RWPE1 (cell line): Measurements from ENCODE around the gene AOC2.
"Not testable (repeated sequence)": the region's sequence is repeated elsewhere in the genome, so short reads cannot be mapped to it uniquely, and the experiment has no call there.

Experiments used
- CTCF ChIA-PET: fragments of 350-600 bp; sonication (Branson Sonifier 250); formaldehyde crosslinking; extraction: SDS; loops from one replicate; lab custom pipeline; 2021; lab: Yijun Ruan, JAX
- POLR2A ChIA-PET: fragments of 400-600 bp; formaldehyde crosslinking; extraction: SDS; loops from one replicate; lab custom pipeline; 2020; ENCODE audit warnings: antibody characterized with exemption; ENCODE audit not compliant: low non-redundant PET; lab: Yijun Ruan, JAX
- DNase-seq: peaks from one replicate; pipeline ENCODE4 v3.0.0; 2012; ENCODE audit warnings: low spot score
- H3K27ac ChIP-seq: fragments of 450-650 bp; 2 replicates; pipeline ENCODE4 v1.5.1; 2017
- CTCF ChIP-seq: fragments of 450-650 bp; conservative IDR thresholded peaks from 2 replicates; pipeline ENCODE4 v1.5.1; 2017; ENCODE audit warnings: low read depth, mild to moderate bottlenecking

Gene AOC2

DNA sequence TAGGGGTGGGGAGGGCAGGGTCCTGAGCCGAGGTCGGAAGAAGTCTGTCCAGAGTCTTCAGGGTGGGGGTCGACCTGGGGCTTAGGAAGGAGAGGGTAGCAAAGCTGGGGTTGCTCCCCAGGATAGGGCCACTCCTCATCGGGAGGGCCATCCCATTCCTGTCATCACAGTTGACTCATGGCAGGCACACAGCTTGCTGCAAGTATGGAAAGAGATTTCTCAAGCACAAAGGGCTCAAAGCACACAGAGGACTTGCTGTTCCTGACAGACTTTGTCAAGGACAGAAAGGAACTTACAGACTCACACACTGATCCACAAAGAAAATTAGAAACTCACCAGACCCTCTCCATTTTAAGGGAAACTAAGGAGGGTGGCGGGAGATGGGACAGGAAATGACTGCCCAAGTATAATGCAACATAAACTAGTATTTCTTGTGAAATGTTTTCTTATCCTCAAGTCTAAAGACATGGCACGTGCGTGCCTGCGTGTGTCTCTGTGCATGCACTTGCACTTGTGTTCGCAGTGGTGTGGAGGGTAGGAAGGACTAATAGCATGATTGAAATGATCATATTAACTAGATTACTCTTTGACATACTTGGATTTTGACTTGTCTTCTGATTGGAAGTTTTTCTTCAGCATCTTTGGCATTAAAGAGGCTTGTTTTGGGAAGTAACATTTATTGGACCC is 2.4 kb downstream of the AOC2 start:
- CTCF ChIA-PET: interaction anchor here (0.5 to 0.6 kb wide), 2 partner anchors 146 to 177 kb away, joined by 3 read pairs; no protein-coding TSS in a partner anchor
- no peak for DNase-seq

GRCh38 chr17:42848093-42848492 is 3.7 kb downstream of the AOC2 start:
- POLR2A ChIA-PET: interaction anchor here (0.6 kb wide), 2 partner anchors 112 to 1498 kb away, joined by 3 to 8 read pairs; no protein-coding TSS in a partner anchor
- CTCF ChIA-PET: no interaction called here
- H3K27ac ChIP-seq: no peak overlapping the region
- TF ChIP-seq CTCF: no peak
- no peak for DNase-seq

More for the DNA sequence above, 2.4 kb downstream of the AOC2 start:
- H3K27ac ChIP-seq: peak overlapping the region; percentile 50
- POLR2A ChIA-PET: no interaction called here
- no peak for TF ChIP-seq CTCF

DNA sequence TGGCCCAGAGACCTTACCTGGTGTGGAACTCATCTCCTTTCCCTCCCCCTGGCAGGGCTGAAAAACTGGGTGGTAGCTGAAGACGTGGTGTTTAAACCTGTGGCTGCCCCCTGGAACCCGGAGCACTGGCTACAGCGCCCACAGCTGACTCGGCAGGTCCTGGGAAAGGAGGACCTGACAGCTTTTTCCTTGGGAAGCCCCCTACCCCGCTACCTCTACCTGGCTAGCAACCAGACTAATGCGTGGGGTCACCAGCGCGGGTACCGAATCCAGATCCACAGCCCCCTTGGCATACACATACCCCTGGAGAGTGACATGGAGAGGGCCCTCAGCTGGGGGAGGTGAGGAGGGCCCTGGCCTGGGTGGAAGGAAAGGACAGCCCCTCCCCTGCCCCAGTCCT is 4.7 kb downstream of the AOC2 start:
- CTCF ChIA-PET: no interaction called here
- no peak for TF ChIP-seq CTCF
- DNase-seq: no peak
- POLR2A ChIA-PET: no interaction called here
- no peak overlapping the region for H3K27ac ChIP-seq

GRCh38 chr17:42849451-42850181 is 5.2 kb downstream of the AOC2 start:
- no peak for TF ChIP-seq CTCF
- ChIA-PET POLR2A (no interaction called here), CTCF (no interaction called here)
- no peak for DNase-seq
- no peak overlapping the region for H3K27ac ChIP-seq

DNA sequence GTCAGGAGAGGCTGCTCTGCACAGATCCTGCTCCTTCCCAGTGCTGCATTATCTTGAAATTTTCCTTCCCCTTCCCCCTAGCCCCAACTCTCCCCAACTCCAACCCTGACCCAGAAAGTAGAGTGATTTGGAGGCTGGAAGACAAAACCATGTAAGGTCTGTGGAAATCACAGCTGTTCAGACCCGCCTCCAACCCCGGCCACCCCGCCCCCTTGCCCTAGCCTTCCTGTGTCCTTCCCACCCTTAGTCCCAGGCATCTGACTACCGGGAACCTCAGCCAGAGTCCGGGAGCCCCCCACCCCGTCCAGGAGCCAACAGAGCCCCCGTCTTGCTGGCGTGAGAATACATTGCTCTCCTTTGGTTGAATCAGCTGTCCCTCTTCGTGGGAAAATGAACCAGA is 6.6 kb downstream of the AOC2 start, which contains the start of gene AOC3:
Gene AOC3, plus strand, starts transcription at position 246 of the 400 bp plus-strand sequence. Its CDS starts 145 bp downstream, at position 391.
- CTCF ChIA-PET: no interaction called here

GRCh38 chr17:42851371-42852240 is 7.2 kb downstream of the AOC2 start:
- POLR2A ChIA-PET: not testable (repeated sequence)

More for the DNA sequence above, 6.6 kb downstream of the AOC2 start, which contains the start of gene AOC3:
- TF ChIP-seq CTCF: no peak
- no peak within 1 kb of the TSS for H3K27ac ChIP-seq
- DNase-seq: no peak
- POLR2A ChIA-PET: no interaction called here

More at GRCh38 chr17:42851371-42852240, 7.2 kb downstream of the AOC2 start:
- CTCF ChIA-PET, DNase-seq, H3K27ac ChIP-seq: not testable (repeated sequence)
